Measurements from ENCODE around the gene FBH1.
"Not testable (repeated sequence)": the region's sequence is repeated elsewhere in the genome, so short reads cannot be mapped to it uniquely, and the experiment has no call there.

The FBH1 gene

GRCh38 chr10:5943536-5943935 is 53.5 kb downstream of the FBH1 start:
- peak; percentile 31 for DNase-seq

GRCh38 chr10:5944389-5945189 is 54.5 kb downstream of the FBH1 start:
- peak; percentile 99 for DNase-seq

- DNase-seq = no peak
Observed at GRCh38 chr10:5945190-5945509, 55.1 kb downstream of the FBH1 start.

- peak; percentile 94 for DNase-seq
Observed at GRCh38 chr10:5945561-5946418, 55.7 kb downstream of the FBH1 start.

GRCh38 chr10:5946419-5946775 is 56.4 kb downstream of the FBH1 start:
- not testable (repeated sequence) for DNase-seq

- no peak for DNase-seq
Observed at GRCh38 chr10:5946786-5947185, 56.7 kb downstream of the FBH1 start.

- no peak for DNase-seq
Observed at GRCh38 chr10:5947471-5948207, 57.6 kb downstream of the FBH1 start.

GRCh38 chr10:5948208-5948585 is 58.2 kb downstream of the FBH1 start:
- DNase-seq = no peak

- DNase-seq = peak; percentile 60
Observed at GRCh38 chr10:5949009-5949759, 59.1 kb downstream of the FBH1 start.

GRCh38 chr10:5951167-5951711 is 61.2 kb downstream of the FBH1 start:
- peak; percentile 39 for DNase-seq

- no peak for DNase-seq
Observed at GRCh38 chr10:5951721-5952407, 61.8 kb downstream of the FBH1 start.

- DNase-seq = no peak
Observed at GRCh38 chr10:5952731-5953385, 62.8 kb downstream of the FBH1 start.

- DNase-seq = no peak
Observed at GRCh38 chr10:5953676-5954075, 63.6 kb downstream of the FBH1 start.

- no peak for DNase-seq
Observed at GRCh38 chr10:5956146-5956936, 66.3 kb downstream of the FBH1 start.

GRCh38 chr10:5958077-5958476 is 68.0 kb downstream of the FBH1 start:
- peak; percentile 58 for DNase-seq

GRCh38 chr10:5958675-5959074 is 68.6 kb downstream of the FBH1 start:
- DNase-seq = no peak

- no peak for DNase-seq
Observed at GRCh38 chr10:5959142-5959541, 69.1 kb downstream of the FBH1 start.

- no peak for DNase-seq
Observed at GRCh38 chr10:5959581-5960069, 69.6 kb downstream of the FBH1 start.

GRCh38 chr10:5960070-5960972 is 70.3 kb downstream of the FBH1 start:
- DNase-seq = no peak
